GM19099 (cell line): ENCODE measurements around the gene VPS13A.

Source experiments
- POLR2A ChIP-seq: IDR thresholded peaks from 3 replicates; pipeline ENCODE4 v1.6.1; 2011; ENCODE audit warnings: low read depth; ENCODE audit not compliant: insufficient read length; ENCODE audit errors: extremely low read depth

VPS13A gene

DNA sequence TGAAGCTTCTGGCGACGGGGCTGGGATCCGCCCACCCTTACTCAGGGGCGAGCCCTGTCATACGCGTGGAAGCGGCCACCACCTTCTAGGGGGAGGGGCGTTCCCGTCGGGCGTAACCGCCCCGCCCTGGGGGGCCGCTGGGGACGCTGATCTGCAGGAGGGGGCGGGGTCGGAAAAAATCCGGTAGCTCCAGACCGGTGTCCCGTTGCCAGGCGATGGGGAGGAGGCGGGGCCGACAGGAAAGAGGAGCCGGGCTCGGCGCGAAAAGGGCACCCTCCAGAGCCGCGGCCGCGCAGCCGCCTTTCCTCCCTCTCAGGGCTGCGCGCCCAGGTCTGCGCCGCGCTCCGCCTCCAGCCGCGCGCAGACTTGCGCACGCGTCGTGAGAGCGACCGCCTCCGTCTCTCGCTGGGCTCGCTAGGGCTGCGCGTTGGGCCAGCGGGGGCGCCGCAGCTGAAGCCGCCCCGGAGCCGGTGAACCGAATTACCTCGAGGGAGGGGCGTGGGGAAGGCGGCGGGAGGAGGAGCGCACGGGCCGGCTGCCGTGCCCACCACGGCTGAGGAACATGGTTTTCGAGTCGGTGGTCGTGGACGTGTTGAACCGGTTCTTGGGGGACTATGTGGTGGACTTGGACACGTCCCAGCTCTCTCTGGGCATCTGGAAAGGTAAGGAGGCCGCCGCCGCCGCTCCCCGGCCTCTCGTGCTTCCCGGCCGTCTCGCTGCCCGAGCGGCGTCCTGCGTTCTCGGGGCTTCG lies at the start of gene VPS13A:
Gene VPS13A, plus strand, starts transcription at position 392 of the 751 bp plus-strand sequence. Its CDS starts 171 bp downstream, at position 563.
- TF ChIP-seq POLR2A = peak; percentile 72

GRCh38 chr9:77128125-77128789 lies 49.1 kb upstream of the VPS13A start:
- no peak for TF ChIP-seq POLR2A

DNA sequence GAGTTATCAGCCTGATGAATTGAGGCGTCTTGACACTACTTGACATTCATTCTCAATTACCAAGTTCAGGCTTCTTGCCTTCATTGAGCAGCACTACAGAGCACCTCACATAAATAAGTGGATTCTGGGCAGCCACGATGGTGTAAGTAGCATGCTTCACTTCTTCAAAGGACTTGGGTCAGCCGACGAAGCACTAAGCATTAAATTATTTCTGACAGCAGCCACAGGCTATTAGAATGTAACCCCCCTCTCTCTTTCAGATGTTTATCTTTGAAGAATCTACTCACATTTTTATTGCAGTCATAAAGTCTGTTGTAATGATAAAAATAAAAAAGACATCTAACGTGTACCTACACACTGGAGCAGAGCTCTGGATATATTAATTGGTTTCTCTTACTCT lies 45.9 kb upstream of the VPS13A start:
- no peak for TF ChIP-seq POLR2A

DNA sequence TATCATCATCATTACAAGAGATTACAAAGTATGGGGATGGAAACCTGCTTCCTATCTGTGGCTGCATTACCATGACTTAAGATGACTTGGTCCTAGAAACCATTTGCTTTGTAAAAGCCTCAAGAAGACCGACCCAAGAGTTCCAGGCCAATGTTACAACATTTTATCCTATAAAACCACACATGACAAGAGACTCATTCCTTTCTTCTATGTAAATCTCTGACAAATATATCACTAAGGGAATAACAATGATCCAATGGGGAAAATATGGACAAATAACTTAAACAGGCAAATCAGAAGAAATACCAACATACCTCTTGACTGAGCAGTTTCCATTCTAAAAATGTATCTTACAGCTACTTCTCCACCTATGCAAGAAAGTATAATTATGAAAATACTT lies 44.3 kb upstream of the VPS13A start:
- TF ChIP-seq POLR2A = no peak

DNA sequence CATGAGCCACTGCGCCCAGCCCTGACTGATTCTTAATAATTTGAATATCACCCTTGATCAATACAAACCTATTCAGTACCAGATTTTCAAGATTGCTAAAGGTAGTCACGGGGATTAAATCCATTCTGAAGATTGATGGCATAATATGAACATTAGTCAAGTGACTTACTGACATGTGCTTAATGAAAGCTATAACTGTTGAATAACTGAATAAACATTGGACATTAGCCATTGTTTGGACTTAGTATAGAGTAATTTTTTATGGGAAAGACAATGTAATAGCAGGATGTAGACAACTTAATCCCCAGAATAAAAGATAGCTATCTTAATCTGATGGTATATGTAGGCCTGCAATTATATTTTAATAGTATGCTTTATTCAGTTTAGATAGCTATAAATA lies 35.0 kb upstream of the VPS13A start:
- TF ChIP-seq POLR2A = no peak

- no peak for TF ChIP-seq POLR2A
These were observed 27.5 kb upstream of the VPS13A start for GRCh38 chr9:77149879-77150278.

DNA sequence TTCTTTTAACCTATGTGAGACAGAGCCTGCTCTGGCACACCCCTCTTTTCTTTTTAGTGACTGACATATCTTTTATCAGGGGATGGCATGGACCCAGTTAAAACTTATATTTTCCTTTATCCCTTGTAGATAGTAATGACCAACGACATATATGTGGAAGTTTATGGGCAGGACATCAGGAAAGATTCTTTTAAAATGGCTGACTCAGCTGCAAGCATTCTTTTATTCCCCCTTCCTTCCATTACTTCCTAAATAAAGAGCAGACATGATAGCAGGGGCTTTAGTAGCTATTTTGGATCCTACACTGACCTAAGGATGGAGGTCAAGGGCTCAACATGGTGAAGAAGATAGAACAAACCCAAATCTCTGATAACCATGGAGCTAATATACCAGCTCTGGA lies 25.0 kb upstream of the VPS13A start:
- TF ChIP-seq POLR2A = no peak

- TF ChIP-seq POLR2A = no peak
These were observed 20.5 kb upstream of the VPS13A start for GRCh38 chr9:77156646-77157371.

DNA sequence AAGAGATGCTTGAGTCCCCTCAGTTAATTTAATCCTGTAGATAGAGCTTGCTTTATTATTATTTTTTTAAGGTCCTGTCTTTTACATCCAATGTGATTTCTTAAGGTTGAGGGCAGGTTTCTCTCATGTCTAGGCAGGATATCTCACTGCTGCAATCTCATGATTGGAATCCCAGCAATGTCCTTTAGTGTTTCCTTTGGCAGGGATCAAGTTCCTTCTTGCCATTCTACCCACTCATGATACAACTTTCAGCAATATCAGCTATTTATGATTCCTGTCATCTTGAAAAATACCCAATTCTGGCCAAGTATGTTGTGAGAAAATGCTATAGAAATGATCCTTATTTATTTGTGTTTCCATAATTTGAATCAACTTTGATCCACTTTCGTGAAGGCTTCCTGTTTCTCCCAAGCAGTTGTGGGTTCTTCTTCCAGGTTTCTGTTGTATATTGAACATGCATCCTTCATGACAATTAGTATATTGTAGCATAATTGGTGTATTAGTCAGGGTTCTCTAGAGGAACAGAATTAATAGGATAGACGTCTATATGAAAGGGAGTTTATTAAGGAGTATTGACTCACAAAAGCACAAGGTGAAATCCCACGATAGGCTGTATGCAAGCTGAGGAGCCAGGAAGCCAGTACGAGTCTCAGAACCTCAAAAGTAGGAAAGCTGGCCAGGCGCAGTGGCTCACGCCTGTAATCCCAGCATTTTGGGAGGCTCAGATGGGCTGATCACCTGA lies 18.4 kb upstream of the VPS13A start:
- TF ChIP-seq POLR2A = no peak

DNA sequence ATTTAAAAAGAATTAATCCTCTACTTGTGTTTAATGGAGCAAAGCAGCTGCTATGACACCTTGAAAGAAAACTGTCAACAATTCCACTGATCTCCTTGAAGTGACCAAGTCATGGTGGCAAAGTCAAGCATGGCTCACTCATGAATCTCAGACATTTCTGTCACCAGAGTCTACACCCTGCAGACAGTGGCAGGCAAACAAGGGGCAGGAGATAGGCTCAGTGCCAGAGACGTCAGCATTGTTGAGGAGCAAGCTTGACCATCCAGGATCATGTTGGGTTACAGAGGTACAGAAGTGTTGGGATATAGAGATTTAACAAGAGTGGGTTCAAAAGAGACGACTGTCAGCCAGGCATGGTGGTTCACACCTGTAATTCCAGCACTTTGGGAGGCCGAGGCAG lies 16.1 kb upstream of the VPS13A start:
- TF ChIP-seq POLR2A = no peak

DNA sequence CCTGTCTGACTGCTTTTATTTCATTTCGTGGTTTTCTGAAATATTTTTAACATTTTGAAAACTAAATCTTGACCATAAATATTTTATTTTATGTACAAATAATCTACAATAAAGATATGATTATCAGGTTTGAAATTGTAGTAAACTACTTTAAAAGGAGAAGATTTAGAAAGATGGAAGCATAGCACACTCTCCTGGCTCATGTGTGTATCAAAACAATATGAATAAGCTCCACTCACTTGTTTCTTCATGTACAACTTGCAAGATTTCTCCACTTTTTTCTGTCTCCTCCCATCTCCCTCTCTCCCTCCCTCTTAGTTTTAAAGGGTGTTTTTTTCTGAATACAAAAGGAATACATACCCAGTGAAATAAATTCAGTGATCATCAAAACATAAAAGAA lies 15.4 kb upstream of the VPS13A start:
- TF ChIP-seq POLR2A = no peak

DNA sequence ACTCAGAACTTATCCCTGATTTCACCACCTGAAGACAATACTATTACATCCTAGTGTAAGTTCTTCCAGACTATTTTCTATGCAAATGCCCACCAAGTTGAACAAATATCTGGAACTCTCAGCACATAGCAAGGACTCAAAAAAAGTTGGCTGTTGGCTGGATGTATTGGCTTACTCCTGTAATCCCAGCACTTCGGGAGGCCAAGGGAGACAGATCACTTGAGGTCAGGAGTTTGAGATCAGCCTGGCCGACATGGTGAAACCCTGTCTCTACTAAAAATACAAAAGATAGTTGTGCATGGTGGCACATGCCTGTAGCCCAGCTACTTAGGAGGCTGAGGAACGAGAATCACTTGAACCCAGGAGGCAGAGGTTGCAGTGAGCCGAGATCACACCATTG lies 15.0 kb upstream of the VPS13A start:
- TF ChIP-seq POLR2A = no peak

DNA sequence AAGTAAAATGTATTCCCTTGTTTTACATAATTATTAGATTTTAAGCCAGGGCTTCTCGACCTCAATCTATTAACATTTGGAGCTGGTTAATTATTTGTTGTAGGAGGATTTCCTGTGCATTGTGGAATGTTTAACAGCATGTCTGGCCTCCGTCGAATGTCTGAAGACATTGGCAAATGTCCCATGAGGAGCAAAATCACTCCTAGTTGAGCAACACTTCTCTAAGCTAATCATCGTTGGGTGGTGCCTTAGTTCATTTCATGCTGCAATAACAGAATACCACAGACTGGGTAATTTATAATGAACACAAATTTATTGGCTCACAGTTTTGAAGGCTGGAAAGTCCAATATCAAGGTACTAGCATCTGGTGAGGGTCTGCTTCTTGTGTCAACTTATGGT lies 13.4 kb upstream of the VPS13A start:
- TF ChIP-seq POLR2A = no peak

GRCh38 chr9:77166193-77166592 lies 11.1 kb upstream of the VPS13A start:
- TF ChIP-seq POLR2A = no peak
